H9 (cell line): Measurements from ENCODE around the gene HOXD8. TPM values are rescaled to one million over a fixed set of nuclear protein-coding genes. Genes with fewer than 3 reads are reported as not detected.

Experiments used
- DNase-seq: peaks from one replicate; pipeline ENCODE4 v3.0.0-alpha.2; 2017
- H2AFZ ChIP-seq: one replicate; pipeline ENCODE4 v1.6.1; 2013; ENCODE audit warnings: mild to moderate bottlenecking, low read length, control low read depth, moderate library complexity
- H2AK5ac ChIP-seq: 2 replicates; pipeline ENCODE4 v1.6.1; 2013; ENCODE audit warnings: low read length, control low read depth, mixed read lengths; ENCODE audit not compliant: insufficient read length
- H2BK120ac ChIP-seq: one replicate; pipeline ENCODE4 v1.6.1; 2013; ENCODE audit warnings: low read depth, mild to moderate bottlenecking, low read length, control low read depth, inconsistent platforms; ENCODE audit not compliant: poor library complexity, severe bottlenecking
- H2BK12ac ChIP-seq: 2 replicates; pipeline ENCODE4 v1.6.1; 2013; ENCODE audit warnings: low read length, control low read depth, mixed read lengths, low read depth; ENCODE audit not compliant: insufficient read length
- H2BK15ac ChIP-seq: 2 replicates; pipeline ENCODE4 v1.6.1; 2013; ENCODE audit warnings: low read depth, low read length, control low read depth
- H2BK20ac ChIP-seq: one replicate; pipeline ENCODE4 v1.6.1; 2013; ENCODE audit warnings: low read depth, mild to moderate bottlenecking, low read length, control low read depth, inconsistent platforms; ENCODE audit not compliant: poor library complexity, severe bottlenecking
- H2BK5ac ChIP-seq: 2 replicates; pipeline ENCODE4 v1.6.1; 2013; ENCODE audit warnings: low read length, control low read depth, mixed read lengths; ENCODE audit not compliant: insufficient read length
- H3K14ac ChIP-seq: 2 replicates; pipeline ENCODE4 v1.6.1; 2013; ENCODE audit warnings: low read length, control low read depth; ENCODE audit not compliant: insufficient read depth
- H3K18ac ChIP-seq: 2 replicates; pipeline ENCODE4 v1.6.1; 2013; ENCODE audit warnings: low read depth, mild to moderate bottlenecking, mixed read lengths, low read length, control low read depth; ENCODE audit not compliant: insufficient read length
- H3K23ac ChIP-seq: 2 replicates; pipeline ENCODE4 v1.6.1; 2013; ENCODE audit warnings: low read length, control low read depth, mixed read lengths, low read depth; ENCODE audit not compliant: insufficient read length
- H3K23me2 ChIP-seq: 2 replicates; pipeline ENCODE4 v1.6.1; 2013; ENCODE audit warnings: low read depth, mild to moderate bottlenecking, mixed read lengths, low read length, control low read depth; ENCODE audit not compliant: insufficient read length, poor library complexity, severe bottlenecking
- H3K27ac ChIP-seq: 2 replicates; pipeline ENCODE4 v1.5.1; 2013; ENCODE audit warnings: low read length, control low read depth, mixed read lengths, low read depth; ENCODE audit not compliant: insufficient read length
- H3K27me3 ChIP-seq: 2 replicates; pipeline ENCODE4 v1.6.1; 2013; ENCODE audit warnings: low read length, control low read depth, inconsistent platforms; ENCODE audit not compliant: insufficient read depth
- H3K4ac ChIP-seq: 2 replicates; pipeline ENCODE4 v1.6.1; 2013; ENCODE audit warnings: low read depth, mild to moderate bottlenecking, control low read depth, inconsistent platforms, low read length, moderate library complexity
- H3K4me1 ChIP-seq: 2 replicates; pipeline ENCODE4 v1.6.1; 2013; ENCODE audit warnings: low read length, control low read depth, inconsistent platforms; ENCODE audit not compliant: insufficient read depth
- H3K4me2 ChIP-seq: 2 replicates; pipeline ENCODE4 v1.6.1; 2013; ENCODE audit warnings: low read length, control low read depth, mixed read lengths; ENCODE audit not compliant: insufficient read length, insufficient read depth
- H3K56ac ChIP-seq: 2 replicates; pipeline ENCODE4 v1.6.1; 2013; ENCODE audit warnings: low read depth, mild to moderate bottlenecking, mixed read lengths, low read length, control low read depth; ENCODE audit not compliant: insufficient read length
- H3K79me1 ChIP-seq: 2 replicates; pipeline ENCODE4 v1.6.1; 2013; ENCODE audit warnings: low read depth, mild to moderate bottlenecking, moderate library complexity, low read length, control low read depth, inconsistent platforms; ENCODE audit not compliant: insufficient read depth, poor library complexity, severe bottlenecking
- H3K79me2 ChIP-seq: 2 replicates; pipeline ENCODE4 v1.6.1; 2013; ENCODE audit warnings: low read length, control low read depth, inconsistent platforms; ENCODE audit not compliant: insufficient read depth
- H3K9ac ChIP-seq: 2 replicates; pipeline ENCODE4 v1.6.1; 2013; ENCODE audit warnings: low read length, control low read depth, mixed read lengths; ENCODE audit not compliant: insufficient read length; ENCODE audit errors: extremely low read depth
- H3K9me3 ChIP-seq: one replicate; pipeline ENCODE4 v1.6.1; 2013; ENCODE audit warnings: low read depth, low read length, inconsistent platforms; ENCODE audit not compliant: control insufficient read depth
- H3T11ph ChIP-seq: one replicate; pipeline ENCODE4 v1.6.1; 2013; ENCODE audit warnings: mild to moderate bottlenecking, low read length, control low read depth, inconsistent platforms
- H4K20me1 ChIP-seq: one replicate; pipeline ENCODE4 v1.6.1; 2013; ENCODE audit not compliant: control insufficient read depth, insufficient read length, insufficient read depth
- H4K5ac ChIP-seq: 2 replicates; pipeline ENCODE4 v1.6.1; 2013; ENCODE audit warnings: low read depth, mild to moderate bottlenecking, mixed read lengths, low read length, control low read depth; ENCODE audit not compliant: insufficient read length
- H4K8ac ChIP-seq: replicated peaks from 2 replicates; pipeline ENCODE4 v1.6.1; 2013; ENCODE audit warnings: low read length, control low read depth, mixed read lengths, low read depth; ENCODE audit not compliant: insufficient read length
- H4K91ac ChIP-seq: 2 replicates; pipeline ENCODE4 v1.6.1; 2013; ENCODE audit warnings: low read depth, mild to moderate bottlenecking, moderate library complexity, mixed read lengths, low read length, control low read depth; ENCODE audit not compliant: insufficient read length
- H3K27ac Mint-ChIP-seq, 3 experiments: 2 replicates in 2 of 3; 3 replicates in 1 of 3; pipeline ENCODE4 v1.8.0; 2020 to 2021; ENCODE audit warnings: mixed read lengths in 3 of 3, mild to moderate bottlenecking in 1 of 3, moderate library complexity in 1 of 3
- H3K27me3 Mint-ChIP-seq: 2 replicates; pipeline ENCODE4 v1.8.0; 2021; ENCODE audit warnings: low read depth, mild to moderate bottlenecking, moderate library complexity, mixed read lengths
- H3K36me3 Mint-ChIP-seq, 3 experiments: 2 replicates in 2 of 3; 3 replicates in 1 of 3; pipeline ENCODE4 v1.8.0; 2020 to 2021; ENCODE audit warnings: low read depth in 3 of 3, mixed read lengths in 3 of 3; ENCODE audit not compliant: insufficient read depth in 1 of 3
- H3K4me1 Mint-ChIP-seq, 2 experiments: 2 replicates each; pipeline ENCODE4 v1.8.0; 2020; ENCODE audit warnings: mixed read lengths in 2 of 2
- H3K4me3 Mint-ChIP-seq, 2 experiments: 2 replicates in 1 of 2; 3 replicates in 1 of 2; pipeline ENCODE4 v1.8.0; 2020 to 2021; ENCODE audit warnings: mild to moderate bottlenecking in 2 of 2, mixed read lengths in 2 of 2, moderate library complexity in 1 of 2
- H3K9me3 Mint-ChIP-seq, 2 experiments: 2 replicates in 1 of 2; 3 replicates in 1 of 2; pipeline ENCODE4 v1.8.0; 2020; ENCODE audit warnings: mild to moderate bottlenecking in 2 of 2, mixed read lengths in 2 of 2, moderate library complexity in 1 of 2
- CTCF ChIP-seq: fragments of 200-600 bp; sonication (generic); conservative IDR thresholded peaks from 3 replicates; pipeline ENCODE4 v1.8.0; 2021; ENCODE audit warnings: antibody characterized with exemption, mild to moderate bottlenecking
- WGBS: extraction: QIAGEN DNeasy Blood & Tissue Kit; methylation state at CpG from one replicate; pipeline ENCODE4 v1.1.7; 2013; ENCODE audit warnings: missing lambda C conversion rate, low lambda C conversion rate, mixed read lengths; ENCODE audit not compliant: insufficient read length; ENCODE audit errors: extremely low coverage; 5-methylcytosine and 5-hydroxymethylcytosine counted together
- total RNA-seq: library from RNA; stranded (reverse); gene quantifications from 2 replicates; pipeline ENCODE4 v1.2.1, GENCODE V29; 2021

The HOXD8 gene
- total RNA-seq, 1 experiment from 2014 or later = not detected

- DNase-seq = no peak
- Histone ChIP-seq H3K9me3 (no peaks in the 10 kb centered on the region), H3K4me2 (no peak overlapping the region), H2BK20ac (no peak overlapping the region), H2AFZ (no peak overlapping the region), H3K27ac (no peak overlapping the region), H3K4ac (no peak overlapping the region), H2BK15ac (no peak overlapping the region), H3K79me2 (no peaks in the 10 kb centered on the region), H3K56ac (no peak overlapping the region), H3K27me3 (peaks cover 99% of the 10 kb centered on the region), H3K14ac (no peak overlapping the region), H4K20me1 (peaks cover 2% of the 10 kb centered on the region), H3K9ac (no peak overlapping the region), H3K23ac (no peak overlapping the region), H3K79me1 (no peaks in the 10 kb centered on the region), H4K8ac (no peak overlapping the region), H2AK5ac (no peak overlapping the region), H2BK120ac (no peak overlapping the region), H3T11ph (no peak overlapping the region), H3K4me1 (no peaks in the 10 kb centered on the region), H4K91ac (no peak overlapping the region), H3K23me2 (no peaks in the 10 kb centered on the region), H4K5ac (no peak overlapping the region), H2BK12ac (no peak overlapping the region), H2BK5ac (no peak overlapping the region), H3K18ac (no peak overlapping the region)
- Mint-ChIP-seq H3K27ac (no peak overlapping the region), H3K36me3 (no peaks in the 10 kb centered on the region; a peak in 1 of 7 replicates), H3K4me1 (peaks cover 6 to 38% of the 10 kb centered on the region in 2 experiments; a peak in 3 of 4 replicates), H3K27me3 (peaks cover 100% of the 10 kb centered on the region), H3K4me3 (no peak overlapping the region), H3K9me3 (peaks cover 2 to 5% of the 10 kb centered on the region in 2 experiments; a peak in 3 of 5 replicates)
- no peak for TF ChIP-seq CTCF
- no CpG with 5 or more reads among the region's 22 CpGs for WGBS
Observed at GRCh38 chr2:176161825-176162626, 32.5 kb downstream of the HOXD8 start.
